Esophagus squamous epithelium (tissue), 5 donors: Measurements from ENCODE around the gene ARHGAP4. TPM values are rescaled to one million over a fixed set of nuclear protein-coding genes. Genes with fewer than 3 reads are reported as not detected.

ENCODE experiments used
- DNase-seq: peaks from one replicate; lab custom pipeline; 2025; lab: John Stamatoyannopoulos, UW
- H3K27ac ChIP-seq, 4 donors: fragments of 200-600 bp; sonication (generic); one replicate each; pipeline ENCODE4 v1.5.1; 2016 to 2019; ENCODE audit warnings: mild to moderate bottlenecking in 1 of 4
- H3K27me3 ChIP-seq, 4 donors: fragments of 200-600 bp; sonication (generic); 1 replicate in 3 of 4; 2 replicates in 1 of 4; pipeline versions ENCODE4 v1.5.1 to v1.6.0; 2017 to 2021; ENCODE audit warnings: antibody characterized with exemption in 1 of 4
- H3K36me3 ChIP-seq, 3 donors: fragments of 200-600 bp; sonication (generic); one replicate each; pipeline ENCODE4 v1.5.1; 2016 to 2019
- H3K4me1 ChIP-seq, 3 donors: fragments of 200-600 bp; sonication (generic); one replicate each; pipeline ENCODE4 v1.5.1; 2017 to 2019
- H3K4me3 ChIP-seq, 4 donors: fragments of 200-600 bp; sonication (generic); 1 replicate in 3 of 4; 2 replicates in 1 of 4; pipeline ENCODE4 v1.5.1; 2016 to 2019; ENCODE audit warnings: mild to moderate bottlenecking in 2 of 4, moderate library complexity in 1 of 4
- H3K9me3 ChIP-seq, 3 donors: fragments of 200-600 bp; sonication (generic); one replicate each; pipeline ENCODE4 v1.5.1; 2016 to 2019
- POLR2A ChIP-seq, 4 donors: fragments of 450-650 bp; IDR thresholded peaks; one replicate each; pipeline ENCODE4 v1.6.1; 2017; ENCODE audit warnings: antibody characterized with exemption in 4 of 4, mild to moderate bottlenecking in 4 of 4, moderate library complexity in 3 of 4
- WGBS, 2 donors: methylation state at CpG; one replicate each; pipeline ENCODE4 v1.1.5; 2018; 5-methylcytosine and 5-hydroxymethylcytosine counted together
- intact Hi-C: fragments of 100-400 bp; cut with DNase I; formaldehyde crosslinking; loops from one replicate; pipeline ENCODE4 v1.15.0; 2022
- total RNA-seq, 4 donors: library from RNA; depleted of rRNA; stranded (reverse); fragments of >200 nt; gene quantifications; one replicate each; pipeline ENCODE4 v1.1.0, GENCODE V29; 2016
- TF ChIP-seq, protein P1 (sequence below), 6 experiments: fragments of 450-650 bp in 4 of 6; fragments of 200-600 bp in 2 of 6; sonication (generic) in 2 of 6; IDR thresholded peaks; one replicate each; pipeline ENCODE4 v1.5.1; 2016 to 2019; ENCODE audit warnings: antibody characterized with exemption in 6 of 6, mild to moderate bottlenecking in 4 of 6, moderate library complexity in 4 of 6
- donor health status: DM: yes; HTN: yes; CAD: no.

ARHGAP4 gene
- total RNA-seq, 4 donors from 2014 or later = 3.9 to 18.3 (median 7.6) TPM

DNA sequence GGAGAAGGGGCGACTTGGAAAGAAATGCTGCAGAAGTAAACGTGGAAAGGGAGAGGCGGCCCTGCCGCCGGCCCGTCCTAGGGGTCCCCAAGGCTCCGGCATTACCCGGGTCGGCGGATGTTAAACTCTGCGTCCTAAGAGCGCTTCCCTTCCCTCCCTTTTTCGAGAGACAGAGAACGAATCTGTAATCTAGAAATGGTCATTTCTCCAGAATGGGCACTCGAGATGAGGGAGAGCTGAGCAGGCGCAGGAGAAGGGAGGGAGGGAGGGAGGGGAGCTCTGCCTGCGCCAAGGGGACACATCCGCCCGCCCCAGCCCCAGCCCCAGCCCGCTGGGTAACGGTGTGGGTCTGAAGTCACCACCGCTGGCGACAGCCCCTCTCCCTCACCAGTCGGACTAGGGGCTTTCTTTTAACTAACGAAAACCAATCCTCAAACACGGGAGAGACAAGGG, 43.9 kb upstream of the ARHGAP4 start:
- Histone ChIP-seq H3K4me3 (peak overlapping the region; percentile 76 to 95 (median 82)), H3K27ac (peak overlapping the region; percentile 98 to 99 (median 99)), H3K27me3 (no peaks in the 10 kb centered on the region), H3K9me3 (no peaks in the 10 kb centered on the region), H3K36me3 (no peaks in the 10 kb centered on the region), H3K4me1 (peaks cover 39 to 70% (median 49%) of the 10 kb centered on the region in 3 donors)
- WGBS, 2 donors = 0 to 22% methylated on average over 2 to 21 of the region's 26 CpGs
- DNase-seq = no peak
- intact Hi-C loops = no loop called here
- TF ChIP-seq, protein P1, sequence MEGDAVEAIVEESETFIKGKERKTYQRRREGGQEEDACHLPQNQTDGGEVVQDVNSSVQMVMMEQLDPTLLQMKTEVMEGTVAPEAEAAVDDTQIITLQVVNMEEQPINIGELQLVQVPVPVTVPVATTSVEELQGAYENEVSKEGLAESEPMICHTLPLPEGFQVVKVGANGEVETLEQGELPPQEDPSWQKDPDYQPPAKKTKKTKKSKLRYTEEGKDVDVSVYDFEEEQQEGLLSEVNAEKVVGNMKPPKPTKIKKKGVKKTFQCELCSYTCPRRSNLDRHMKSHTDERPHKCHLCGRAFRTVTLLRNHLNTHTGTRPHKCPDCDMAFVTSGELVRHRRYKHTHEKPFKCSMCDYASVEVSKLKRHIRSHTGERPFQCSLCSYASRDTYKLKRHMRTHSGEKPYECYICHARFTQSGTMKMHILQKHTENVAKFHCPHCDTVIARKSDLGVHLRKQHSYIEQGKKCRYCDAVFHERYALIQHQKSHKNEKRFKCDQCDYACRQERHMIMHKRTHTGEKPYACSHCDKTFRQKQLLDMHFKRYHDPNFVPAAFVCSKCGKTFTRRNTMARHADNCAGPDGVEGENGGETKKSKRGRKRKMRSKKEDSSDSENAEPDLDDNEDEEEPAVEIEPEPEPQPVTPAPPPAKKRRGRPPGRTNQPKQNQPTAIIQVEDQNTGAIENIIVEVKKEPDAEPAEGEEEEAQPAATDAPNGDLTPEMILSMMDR (IDR thresholded peaks at IDR 0.05) = no peak
- TF ChIP-seq POLR2A (IDR thresholded peaks at IDR 0.05) = no peak

DNA sequence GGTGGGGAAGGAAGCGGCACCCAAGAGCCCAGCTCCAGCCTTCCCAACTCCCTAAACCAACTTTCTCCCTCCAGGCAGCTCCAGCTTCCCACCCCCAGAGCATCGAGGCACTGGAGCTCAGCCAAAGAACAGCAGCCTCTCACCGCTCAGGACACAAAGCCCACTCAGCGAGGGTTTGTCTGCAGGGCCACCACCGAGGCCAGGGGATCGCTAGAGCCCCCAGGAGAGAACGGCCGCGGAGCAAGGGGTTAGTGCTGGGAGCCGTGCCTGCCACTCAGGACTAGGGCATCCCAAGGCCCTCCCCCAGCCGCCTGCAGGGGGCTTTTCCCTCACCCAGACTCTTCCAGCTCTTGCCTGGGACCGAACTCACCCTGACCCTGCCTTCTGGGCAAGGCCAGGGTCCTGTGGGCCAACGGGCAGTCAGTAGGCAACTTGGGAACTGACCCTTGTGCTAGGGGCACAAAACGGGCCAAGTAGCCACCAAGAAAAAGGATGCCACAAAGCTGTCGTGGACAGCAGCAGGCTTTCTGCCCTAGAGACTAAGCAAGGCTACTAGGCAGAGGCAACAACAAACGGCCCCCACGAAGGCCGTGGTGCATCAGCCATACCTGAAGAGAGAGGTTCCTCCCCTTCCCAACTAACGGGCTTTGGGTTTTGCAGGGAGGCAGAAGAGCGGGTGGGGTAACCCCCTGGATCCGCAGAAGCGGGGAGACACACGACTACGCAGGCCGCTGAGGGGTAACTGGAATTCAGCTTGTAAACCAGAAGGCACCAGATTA, 43.2 kb upstream of the ARHGAP4 start:
- Histone ChIP-seq H3K27ac (peak overlapping the region; percentile 98 to 99 (median 99)), H3K4me3 (peak overlapping the region; percentile 76 to 95 (median 82)), H3K9me3 (no peaks in the 10 kb centered on the region), H3K4me1 (peaks cover 39 to 67% (median 45%) of the 10 kb centered on the region in 3 donors), H3K27me3 (no peaks in the 10 kb centered on the region), H3K36me3 (peaks cover 0 to 4% (median 0%) of the 10 kb centered on the region in 3 donors)
- WGBS, 2 donors = 2 to 36% methylated on average over 10 to 13 of the region's 25 CpGs
- TF ChIP-seq, protein P1 (IDR thresholded peaks at IDR 0.05) = no peak
- no peak for TF ChIP-seq POLR2A (IDR thresholded peaks at IDR 0.05)
- intact Hi-C loops = no loop called here
- DNase-seq = no peak

GRCh38 chrX:153968754-153969124, 42.7 kb upstream of the ARHGAP4 start:
- Histone ChIP-seq H3K4me1 (peaks cover 35 to 62% (median 40%) of the 10 kb centered on the region in 3 donors), H3K9me3 (no peaks in the 10 kb centered on the region), H3K4me3 (peak overlapping the region in 3 of 4 donors; percentile 76 to 95 (median 86)), H3K27me3 (no peaks in the 10 kb centered on the region), H3K36me3 (peaks cover under 1 to 9% (median 1%) of the 10 kb centered on the region in 3 donors), H3K27ac (peak overlapping the region; percentile 98 to 99 (median 99))
- TF ChIP-seq, protein P1 (IDR thresholded peaks at IDR 0.05) = no peak
- TF ChIP-seq POLR2A (IDR thresholded peaks at IDR 0.05) = no peak
- DNase-seq = no peak
- WGBS, 2 donors = 56% methylated on average over 3 of the region's 12 CpGs; no CpG with 5 or more reads in 1 of the 2 donors
- intact Hi-C loops = no loop called here

DNA sequence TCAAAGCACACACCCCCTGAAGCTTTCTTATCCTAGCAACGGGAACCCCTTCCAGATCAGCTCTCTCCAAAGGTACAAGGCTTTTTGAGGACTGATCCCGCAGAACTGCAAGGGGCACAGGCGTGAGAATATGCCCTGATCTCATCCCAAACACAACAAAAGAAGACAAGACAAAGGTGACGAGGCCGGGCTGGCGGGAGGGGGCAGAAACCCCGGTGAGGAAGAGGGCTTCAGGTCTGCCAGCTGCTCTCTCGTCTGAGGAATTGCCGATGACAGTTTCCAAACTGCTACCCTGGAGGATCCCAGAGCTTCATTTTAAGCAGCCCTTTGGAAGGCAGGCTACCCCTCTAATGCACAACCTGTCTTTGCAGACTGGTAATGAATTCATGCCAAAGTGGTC, 42.2 kb upstream of the ARHGAP4 start:
- Histone ChIP-seq H3K4me1 (peaks cover 30 to 57% (median 35%) of the 10 kb centered on the region in 3 donors), H3K4me3 (peak overlapping the region in 3 of 4 donors; percentile 3 to 86 (median 76)), H3K27ac (peak overlapping the region; percentile 98 to 99 (median 99)), H3K9me3 (no peaks in the 10 kb centered on the region), H3K27me3 (no peaks in the 10 kb centered on the region), H3K36me3 (peaks cover 4 to 14% (median 4%) of the 10 kb centered on the region in 3 donors)
- no peak for TF ChIP-seq POLR2A (IDR thresholded peaks at IDR 0.05)
- TF ChIP-seq, protein P1 (IDR thresholded peaks at IDR 0.05) = no peak
- intact Hi-C loops = no loop called here
- no peak for DNase-seq
- WGBS, 2 donors = 7 to 80% methylated on average over 4 to 7 of the region's 9 CpGs
